Stimulated activated effector memory CD8-positive, alpha-beta T cell treated with anti-CD3 and anti-CD28 coated beads, Interleukin-12 subunit alpha, Interleukin-12 subunit beta, amount 100 ng/mL, for 72 hours (primary cell): ENCODE results near the gene SLC2A8.

Source experiments
- ATAC-seq: fragments of 150-1000 bp; cut with Tn5 transposase; 2 replicates; pipeline ENCODE4 v1.10.0; 2021
- DNase-seq, 2 donors: peaks; one replicate each; pipeline ENCODE4 v3.0.0; 2021 to 2022; ENCODE audit warnings: low spot score in 2 of 2
- H3K27ac Mint-ChIP-seq: one replicate; pipeline ENCODE4 v1.8.0; 2022; ENCODE audit warnings: mild to moderate bottlenecking, mixed read lengths
- H3K36me3 Mint-ChIP-seq: one replicate; pipeline ENCODE4 v1.8.0; 2022; ENCODE audit warnings: mild to moderate bottlenecking, mixed read lengths
- H3K4me1 Mint-ChIP-seq: one replicate; pipeline ENCODE4 v1.8.0; 2022; ENCODE audit warnings: mixed read lengths
- H3K4me3 Mint-ChIP-seq: one replicate; pipeline ENCODE4 v1.8.0; 2022; ENCODE audit warnings: mild to moderate bottlenecking, mixed read lengths
- H3K9me3 Mint-ChIP-seq: one replicate; pipeline ENCODE4 v1.8.0; 2022; ENCODE audit warnings: mixed read lengths

Gene SLC2A8

GRCh38 chr9:127368852-127369402 is 28.0 kb upstream of the SLC2A8 start:
- DNase-seq (no peak), ATAC-seq (no peak)
- Mint-ChIP-seq H3K4me1 (no peaks in the 10 kb centered on the region), H3K4me3 (no peak overlapping the region), H3K27ac (no peak overlapping the region), H3K36me3 (no peaks in the 10 kb centered on the region), H3K9me3 (no peaks in the 10 kb centered on the region)

GRCh38 chr9:127369428-127369827 is 27.5 kb upstream of the SLC2A8 start:
- H3K4me3 Mint-ChIP-seq = no peak overlapping the region

GRCh38 chr9:127370147-127370579 is 26.8 kb upstream of the SLC2A8 start:
- DNase-seq (no peak), ATAC-seq (no peak)
- Mint-ChIP-seq H3K27ac (peak overlapping the region; percentile 45), H3K4me3 (no peak overlapping the region), H3K9me3 (no peaks in the 10 kb centered on the region), H3K36me3 (no peaks in the 10 kb centered on the region), H3K4me1 (no peaks in the 10 kb centered on the region)

More at GRCh38 chr9:127369428-127369827, 27.5 kb upstream of the SLC2A8 start:
- Mint-ChIP-seq H3K36me3 (no peaks in the 10 kb centered on the region), H3K27ac (peak overlapping the region; percentile 45), H3K9me3 (no peaks in the 10 kb centered on the region), H3K4me1 (no peaks in the 10 kb centered on the region)
- DNase-seq (no peak), ATAC-seq (no peak)

- ATAC-seq = no peak
- Mint-ChIP-seq H3K27ac (peak overlapping the region; percentile 45), H3K4me3 (no peak overlapping the region), H3K36me3 (no peaks in the 10 kb centered on the region), H3K4me1 (no peaks in the 10 kb centered on the region), H3K9me3 (no peaks in the 10 kb centered on the region)
- no peak for DNase-seq
Observed at GRCh38 chr9:127370672-127371648, 26.0 kb upstream of the SLC2A8 start.

GRCh38 chr9:127380479-127380878 is 16.5 kb upstream of the SLC2A8 start:
- H3K4me1 Mint-ChIP-seq = peaks cover under 1% of the 10 kb centered on the region
- DNase-seq = no peak
- H3K36me3 Mint-ChIP-seq = no peaks in the 10 kb centered on the region
- no peak overlapping the region for H3K4me3 Mint-ChIP-seq
- no peak overlapping the region for H3K27ac Mint-ChIP-seq
- no peaks in the 10 kb centered on the region for H3K9me3 Mint-ChIP-seq
- ATAC-seq = no peak

- H3K27ac Mint-ChIP-seq = no peak overlapping the region
- no peak for ATAC-seq
- no peak overlapping the region for H3K4me3 Mint-ChIP-seq
- H3K4me1 Mint-ChIP-seq = peaks cover 11% of the 10 kb centered on the region
- no peaks in the 10 kb centered on the region for H3K36me3 Mint-ChIP-seq
- no peaks in the 10 kb centered on the region for H3K9me3 Mint-ChIP-seq
- no peak for DNase-seq
Observed at GRCh38 chr9:127382541-127382940, 14.4 kb upstream of the SLC2A8 start.

- ATAC-seq (no peak), DNase-seq (no peak)
- no peak overlapping the region for H3K4me3 Mint-ChIP-seq
- no peaks in the 10 kb centered on the region for H3K9me3 Mint-ChIP-seq
- H3K27ac Mint-ChIP-seq = no peak overlapping the region
- no peaks in the 10 kb centered on the region for H3K36me3 Mint-ChIP-seq
- H3K4me1 Mint-ChIP-seq = peaks cover 24% of the 10 kb centered on the region
Observed at GRCh38 chr9:127384016-127384730, 12.8 kb upstream of the SLC2A8 start.

- Mint-ChIP-seq H3K4me3 (no peak overlapping the region), H3K4me1 (peaks cover 29% of the 10 kb centered on the region), H3K27ac (no peak overlapping the region), H3K9me3 (no peaks in the 10 kb centered on the region), H3K36me3 (no peaks in the 10 kb centered on the region)
- ATAC-seq (no peak), DNase-seq (no peak)
Observed at GRCh38 chr9:127384901-127385300, 12.1 kb upstream of the SLC2A8 start.

- DNase-seq = no peak
- Mint-ChIP-seq H3K4me1 (peaks cover 29% of the 10 kb centered on the region), H3K4me3 (no peak overlapping the region), H3K36me3 (no peaks in the 10 kb centered on the region), H3K9me3 (no peaks in the 10 kb centered on the region), H3K27ac (no peak overlapping the region)
- ATAC-seq = no peak
Observed at GRCh38 chr9:127386249-127386648, 10.7 kb upstream of the SLC2A8 start.

GRCh38 chr9:127386981-127387380 is 10.0 kb upstream of the SLC2A8 start:
- Mint-ChIP-seq H3K27ac (no peak overlapping the region), H3K9me3 (no peaks in the 10 kb centered on the region), H3K4me1 (peaks cover 29% of the 10 kb centered on the region), H3K36me3 (no peaks in the 10 kb centered on the region), H3K4me3 (no peak overlapping the region)
- ATAC-seq (no peak), DNase-seq (no peak)

GRCh38 chr9:127388037-127388855 is 8.7 kb upstream of the SLC2A8 start:
- Mint-ChIP-seq H3K4me3 (peak overlapping the region; percentile 56), H3K4me1 (peaks cover 29% of the 10 kb centered on the region), H3K36me3 (no peaks in the 10 kb centered on the region), H3K9me3 (no peaks in the 10 kb centered on the region), H3K27ac (peak overlapping the region; percentile 67)
- DNase-seq = peak; percentile 64 to 87
- peak; percentile 100 for ATAC-seq

GRCh38 chr9:127388856-127389238 is 8.1 kb upstream of the SLC2A8 start:
- no peaks in the 10 kb centered on the region for H3K9me3 Mint-ChIP-seq
- ATAC-seq (no peak), DNase-seq (no peak)
- H3K27ac Mint-ChIP-seq = peak overlapping the region; percentile 67
- peaks cover 29% of the 10 kb centered on the region for H3K4me1 Mint-ChIP-seq
- H3K36me3 Mint-ChIP-seq = no peaks in the 10 kb centered on the region
- peak overlapping the region; percentile 56 for H3K4me3 Mint-ChIP-seq

GRCh38 chr9:127389381-127390247 is 7.4 kb upstream of the SLC2A8 start:
- H3K4me3 Mint-ChIP-seq = peak overlapping the region; percentile 56
- ATAC-seq = no peak
- DNase-seq = no peak
- no peaks in the 10 kb centered on the region for H3K36me3 Mint-ChIP-seq
- H3K4me1 Mint-ChIP-seq = peaks cover 29% of the 10 kb centered on the region
- H3K27ac Mint-ChIP-seq = peak overlapping the region; percentile 67
- H3K9me3 Mint-ChIP-seq = no peaks in the 10 kb centered on the region

- Mint-ChIP-seq H3K27ac (no peak overlapping the region), H3K4me1 (peaks cover 29% of the 10 kb centered on the region), H3K9me3 (no peaks in the 10 kb centered on the region), H3K36me3 (no peaks in the 10 kb centered on the region), H3K4me3 (no peak overlapping the region)
- DNase-seq = no peak
- no peak for ATAC-seq
Observed at GRCh38 chr9:127390248-127390545, 6.8 kb upstream of the SLC2A8 start.
